Pulmonary artery endothelial cell (primary cell): ENCODE data around the gene GRIN2C. TPM values are rescaled to one million over a fixed set of nuclear protein-coding genes. Genes with fewer than 3 reads are reported as not detected.
"Not testable (repeated sequence)": the region's sequence is repeated elsewhere in the genome, so short reads cannot be mapped to it uniquely, and the experiment has no call there.

Experiments
- DNase-seq: peaks from one replicate; pipeline ENCODE4 v3.0.0-alpha.2; 2011; ENCODE audit warnings: low read depth, low spot score
- total RNA-seq: library from RNA; depleted of rRNA; stranded (reverse); fragments of >200 nt; gene quantifications from 2 replicates; pipeline ENCODE4 v1.2.3, GENCODE V29; 2014

Gene GRIN2C
- total RNA-seq, 1 donor from 2014 or later = 0.07 TPM

DNA sequence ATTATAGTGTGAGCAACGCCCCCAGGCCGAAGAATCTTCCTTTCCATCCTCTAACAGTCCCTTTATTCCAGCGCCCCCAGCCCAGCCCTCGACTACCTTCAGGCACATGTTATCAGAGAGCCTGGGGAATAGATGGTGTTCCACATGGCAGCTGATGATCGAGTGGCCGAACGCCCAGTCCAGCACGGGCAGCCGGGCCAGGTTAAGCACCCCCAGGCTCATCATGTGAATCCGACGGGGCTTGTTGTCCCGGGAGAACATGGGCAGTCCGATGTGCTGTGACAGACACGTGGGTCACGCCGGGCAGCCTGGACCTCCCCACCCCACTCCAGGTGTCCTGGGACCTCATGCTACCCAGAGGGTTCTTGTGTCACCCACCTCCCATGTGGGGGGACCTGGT is 19.6 kb upstream of the GRIN2C start:
- DNase-seq = no peak

DNA sequence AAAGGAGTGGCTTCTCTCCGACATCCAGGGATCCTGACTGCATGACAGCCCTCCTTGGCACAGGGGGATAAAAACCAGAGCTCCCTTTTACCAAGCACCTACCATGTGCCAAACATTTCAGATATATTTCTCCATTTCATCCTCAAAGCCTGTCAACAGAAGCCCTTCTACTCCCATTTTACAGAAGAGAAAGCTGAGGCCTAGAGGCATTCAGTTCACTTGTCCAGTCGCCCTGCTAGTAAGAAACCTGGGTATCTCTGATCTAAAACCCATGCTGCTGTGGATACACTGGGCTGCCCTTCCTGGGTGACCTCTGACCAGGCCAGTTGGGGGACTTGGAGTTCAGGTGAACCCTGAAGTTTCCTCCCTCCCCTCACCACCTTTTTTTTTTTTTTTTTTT is 19.0 kb upstream of the GRIN2C start:
- no peak for DNase-seq

DNA sequence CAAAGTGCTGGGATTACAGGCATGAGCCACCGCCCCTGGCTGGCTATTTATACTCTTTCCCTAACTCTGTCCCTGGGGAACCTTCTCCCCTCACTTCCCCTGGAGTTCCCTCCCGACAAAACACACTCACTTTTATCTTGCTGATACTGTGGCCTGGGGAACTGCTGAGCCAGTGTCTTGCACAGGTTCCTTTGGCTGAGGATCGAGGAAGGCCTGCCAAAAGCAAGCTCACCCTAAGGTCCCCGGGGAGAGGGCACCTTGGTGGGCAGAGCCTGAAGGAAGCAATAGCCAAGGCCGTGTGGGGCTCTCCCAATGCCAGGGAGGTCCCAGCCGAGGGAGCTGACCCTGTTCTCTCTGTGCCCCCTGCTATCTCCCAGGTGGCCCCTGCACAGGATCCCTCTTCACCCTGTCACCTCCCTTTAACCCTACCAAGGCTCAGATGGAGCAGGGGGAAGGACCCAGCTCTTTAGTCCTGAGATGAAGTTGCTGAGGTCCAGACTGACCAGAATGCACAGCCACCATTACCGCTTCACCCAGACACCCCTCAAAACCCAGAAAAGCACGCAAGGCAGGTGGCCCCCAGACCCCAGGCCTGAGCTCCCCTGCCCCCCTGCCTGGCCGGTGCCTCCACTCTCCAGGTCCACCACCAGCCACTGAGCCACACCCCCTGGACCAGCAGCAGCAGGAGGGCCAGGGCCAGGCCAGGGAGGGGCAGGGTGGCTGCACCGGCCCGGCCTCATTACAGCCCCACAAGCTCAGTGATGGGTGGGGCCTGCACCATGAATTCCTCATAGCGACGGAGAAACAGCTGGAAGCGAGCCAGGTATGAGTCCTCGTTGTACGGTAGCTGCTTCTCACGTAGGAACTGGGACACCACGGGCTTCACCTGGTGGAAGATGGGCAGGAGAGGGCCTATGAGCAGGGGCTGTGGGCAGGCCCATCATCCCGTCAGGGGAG is 18.2 kb upstream of the GRIN2C start:
- DNase-seq = no peak

DNA sequence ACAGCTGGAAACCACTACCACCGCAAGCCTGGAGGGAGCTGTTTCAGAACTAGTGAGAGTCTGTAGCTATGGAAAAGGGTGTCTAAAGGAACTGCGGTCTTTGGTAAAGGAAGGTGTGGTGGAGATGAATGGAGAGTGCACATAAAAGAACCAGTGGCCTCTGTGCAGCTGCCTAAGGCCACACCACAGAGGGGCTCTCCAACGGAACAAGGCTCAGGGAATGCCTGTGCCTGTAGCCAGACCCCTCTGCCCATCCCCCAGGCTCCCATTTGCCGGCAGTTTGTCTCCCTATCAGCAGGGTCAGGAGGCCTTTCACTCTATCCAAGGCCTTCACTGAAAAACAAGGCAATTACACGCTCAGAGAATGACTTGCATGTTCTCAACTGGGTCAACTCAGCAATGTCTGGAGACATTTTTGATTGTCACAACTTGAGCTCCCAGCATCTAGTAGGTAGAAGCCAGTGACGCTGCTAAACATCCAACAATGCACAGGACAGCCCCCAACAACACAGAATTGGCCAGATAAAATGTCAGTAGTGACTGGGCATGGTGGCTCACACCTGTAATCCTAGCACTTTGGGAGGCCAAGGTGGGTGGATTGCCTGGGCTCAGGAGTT is 16.4 kb upstream of the GRIN2C start:
- DNase-seq = no peak

DNA sequence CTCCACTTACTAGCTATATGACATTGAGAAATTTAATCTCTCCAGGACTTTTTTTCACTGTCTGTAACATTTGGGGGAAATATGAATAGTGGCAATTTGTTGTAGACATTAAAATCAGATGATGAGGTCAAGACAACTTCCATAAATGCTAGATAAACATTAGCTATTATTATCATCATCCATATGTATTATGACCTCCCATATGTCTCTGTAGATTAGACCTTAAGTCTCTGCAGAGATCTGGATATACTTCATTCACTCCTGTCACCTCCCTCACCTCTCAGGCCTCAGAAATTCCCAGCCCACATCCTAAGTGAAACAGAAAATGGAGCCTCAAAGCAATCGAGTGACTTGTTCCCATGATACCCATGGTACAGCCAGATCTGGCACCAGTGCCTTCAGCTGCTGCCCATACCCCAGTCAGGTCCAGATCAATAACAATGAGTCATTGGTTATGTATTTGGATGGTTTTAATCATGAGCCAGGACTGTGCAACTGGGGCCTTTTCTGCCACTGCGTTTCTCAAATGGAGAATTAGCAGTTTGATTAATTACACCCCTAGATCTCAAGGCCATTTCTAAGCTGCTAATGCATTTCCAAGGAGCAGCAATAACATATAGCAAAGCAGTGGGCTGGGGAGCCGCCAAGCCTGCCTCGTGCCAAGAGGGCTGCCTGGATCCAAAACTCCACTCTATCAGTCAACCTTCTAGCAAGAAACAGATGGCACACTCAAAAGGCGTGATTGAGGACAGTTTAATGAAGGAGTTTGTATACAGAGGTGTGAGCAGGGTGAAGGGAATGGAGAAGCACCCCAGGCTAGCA is 15.7 kb upstream of the GRIN2C start:
- DNase-seq = no peak

DNA sequence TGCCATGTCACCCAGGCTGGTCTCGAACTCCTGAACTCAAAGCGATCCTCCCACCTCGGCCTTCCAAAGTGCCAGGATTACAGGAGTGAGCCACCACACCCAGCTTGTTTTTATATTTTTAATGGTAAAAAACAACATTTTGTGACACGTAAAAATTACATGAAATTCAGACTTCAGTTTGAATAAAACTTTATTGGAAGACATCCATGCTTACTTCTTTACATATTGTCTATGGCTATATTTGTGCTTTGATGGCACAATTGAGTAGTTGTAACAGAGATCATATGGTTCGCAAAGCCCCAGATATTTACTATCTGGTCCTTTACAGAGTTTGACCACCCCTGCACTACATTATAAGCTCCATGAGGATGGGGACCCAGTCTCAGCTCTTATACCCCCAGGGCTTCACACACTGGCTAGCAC is 14.9 kb upstream of the GRIN2C start:
- DNase-seq = no peak

DNA sequence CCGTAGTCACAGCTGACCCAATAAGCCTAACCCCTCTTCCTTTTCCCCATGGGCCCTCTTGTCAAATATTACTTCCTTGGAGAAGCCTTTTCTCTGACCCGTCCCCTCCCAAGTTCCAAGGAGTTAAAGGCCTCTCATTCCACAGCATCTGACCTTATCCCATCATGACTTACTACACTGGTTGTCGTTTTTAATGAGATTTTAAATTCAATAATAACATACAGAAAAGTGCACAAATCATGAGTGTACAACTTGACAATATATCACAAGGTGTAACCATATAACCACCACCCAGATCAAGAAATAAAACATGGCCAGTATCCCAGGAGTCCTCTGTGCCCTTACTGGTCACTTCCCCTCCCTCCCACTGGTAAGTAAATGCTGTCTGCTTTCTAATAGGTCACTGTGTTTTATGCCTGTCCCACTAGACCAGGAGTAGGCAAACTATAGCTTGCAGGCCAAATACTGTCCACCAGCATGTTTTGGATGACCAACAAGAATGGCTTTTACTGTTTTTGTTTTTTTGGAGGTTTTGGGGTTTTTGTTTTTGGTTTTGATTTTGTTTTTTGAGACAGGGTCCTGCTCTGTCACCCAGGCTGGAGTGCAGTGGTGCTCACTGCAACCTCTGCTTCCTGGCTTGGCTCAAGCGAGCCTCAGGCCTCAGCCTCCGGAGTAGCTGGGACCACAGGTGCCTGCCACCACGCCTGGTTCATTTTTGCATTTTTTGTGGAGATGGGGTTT is 14.4 kb upstream of the GRIN2C start:
- no peak for DNase-seq

DNA sequence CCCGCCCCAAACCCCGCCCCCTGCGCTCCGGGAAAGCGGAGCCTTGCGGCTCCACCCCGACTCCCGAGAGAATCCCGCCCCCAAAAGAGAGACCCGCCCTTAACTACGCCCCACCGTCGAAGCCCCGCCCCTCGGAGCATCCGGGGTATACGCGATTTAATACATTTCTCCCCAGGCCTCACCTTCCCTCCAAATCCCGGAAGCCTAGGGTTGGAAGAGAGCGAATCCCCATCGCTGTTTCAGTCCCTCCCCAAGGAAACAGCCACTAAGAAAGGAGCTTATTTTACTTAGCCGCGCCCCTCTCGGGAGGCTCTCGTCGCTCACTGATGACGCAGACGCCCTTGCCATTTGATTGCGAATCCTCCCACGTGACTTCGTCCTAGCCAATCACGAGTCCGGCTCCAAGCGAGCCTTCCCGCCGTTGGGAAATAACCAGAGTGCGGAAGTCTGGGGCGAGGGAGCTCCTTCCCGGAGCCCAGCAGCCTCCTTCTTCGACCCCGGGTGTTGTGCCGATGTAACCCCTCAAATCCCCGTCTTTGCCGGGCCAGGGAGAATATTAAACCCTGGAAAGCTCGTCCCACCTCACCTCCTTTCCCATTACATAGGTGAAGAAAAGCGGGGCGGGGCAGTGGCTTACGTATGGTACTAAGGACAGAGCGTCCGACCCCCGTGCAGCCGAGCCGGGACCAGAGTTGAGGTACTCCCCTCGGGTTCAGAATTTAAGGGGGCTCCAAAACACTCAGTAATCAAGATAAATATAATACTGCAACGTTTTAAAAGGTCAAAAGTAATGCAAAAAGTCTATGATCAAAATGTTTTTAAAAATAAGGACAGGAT is 13.6 kb upstream of the GRIN2C start:
- DNase-seq = peak; percentile 100

DNA sequence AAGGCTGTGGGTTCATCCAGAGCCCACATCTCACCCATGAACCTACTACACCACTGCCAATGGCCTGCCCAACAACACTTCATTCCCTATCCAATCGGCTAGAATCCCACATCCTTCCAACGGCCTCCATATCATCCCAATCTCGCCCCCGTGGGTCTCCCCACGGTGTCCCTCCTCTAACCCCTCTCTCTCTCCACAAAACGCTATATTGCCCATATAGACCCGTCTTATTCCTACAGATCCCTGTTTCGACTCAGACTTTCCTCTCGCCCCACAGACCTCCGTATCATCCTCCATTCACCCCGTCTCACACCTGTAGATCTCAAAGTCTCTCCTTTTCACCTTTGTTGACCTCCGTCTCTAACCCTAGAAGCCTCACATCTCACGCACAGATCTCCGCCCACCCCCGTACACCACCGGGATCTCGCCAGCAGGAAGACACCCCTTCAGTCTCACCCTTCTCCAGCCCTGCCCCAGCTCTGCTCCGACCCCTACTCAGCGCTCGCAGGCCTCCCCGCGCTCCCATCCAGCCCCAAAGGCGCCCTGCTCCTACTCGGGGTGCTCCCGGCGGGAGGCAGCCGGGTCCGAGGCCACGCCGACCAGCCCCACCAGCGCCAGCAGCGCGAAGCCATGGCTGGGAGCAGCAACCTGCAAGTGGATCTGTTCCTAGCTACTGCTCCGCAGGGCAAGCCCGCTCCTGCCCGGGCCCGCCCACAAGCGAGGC is 12.8 kb upstream of the GRIN2C start, which contains the start of gene FDXR:
TSS of gene FDXR (minus strand) at position 682 of the 724 bp plus-strand sequence. CDS start at position 632, 50 bp downstream.
- no peak for DNase-seq

DNA sequence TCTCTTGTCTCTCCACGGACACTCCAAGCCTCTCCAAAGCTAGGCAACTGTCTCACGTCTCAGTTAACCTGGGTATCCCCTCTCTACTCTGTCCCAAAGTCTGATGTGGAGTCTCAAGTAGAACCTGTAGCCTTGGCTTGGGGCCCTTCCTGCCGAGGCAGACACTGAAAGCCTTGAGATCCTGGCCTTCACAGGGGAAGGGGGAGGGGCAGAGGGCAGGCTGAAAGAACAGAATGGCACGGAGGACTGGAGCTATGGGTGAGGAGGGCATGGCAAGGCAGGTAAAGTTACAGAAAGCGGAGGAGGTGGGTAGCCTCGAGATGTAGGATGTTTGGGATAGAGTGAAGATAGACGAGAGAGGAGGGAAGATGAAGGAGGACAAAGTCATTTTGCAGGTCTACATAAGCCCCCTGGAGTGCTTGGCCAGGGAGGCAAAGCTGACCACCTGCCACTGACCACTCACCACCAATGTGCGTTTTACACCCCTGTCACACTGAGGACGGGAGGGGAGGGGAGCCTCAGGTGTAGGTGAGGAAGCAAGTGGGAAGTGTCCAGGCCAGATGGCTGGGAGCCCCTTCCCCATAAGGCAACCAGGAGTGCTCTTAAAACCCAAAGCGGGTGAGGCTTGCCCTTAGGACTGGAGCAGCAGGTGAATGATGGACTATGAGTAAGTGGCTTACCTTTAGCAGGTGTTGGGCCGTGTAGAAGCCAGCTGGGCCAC is 11.8 kb upstream of the GRIN2C start:
- no peak for DNase-seq

DNA sequence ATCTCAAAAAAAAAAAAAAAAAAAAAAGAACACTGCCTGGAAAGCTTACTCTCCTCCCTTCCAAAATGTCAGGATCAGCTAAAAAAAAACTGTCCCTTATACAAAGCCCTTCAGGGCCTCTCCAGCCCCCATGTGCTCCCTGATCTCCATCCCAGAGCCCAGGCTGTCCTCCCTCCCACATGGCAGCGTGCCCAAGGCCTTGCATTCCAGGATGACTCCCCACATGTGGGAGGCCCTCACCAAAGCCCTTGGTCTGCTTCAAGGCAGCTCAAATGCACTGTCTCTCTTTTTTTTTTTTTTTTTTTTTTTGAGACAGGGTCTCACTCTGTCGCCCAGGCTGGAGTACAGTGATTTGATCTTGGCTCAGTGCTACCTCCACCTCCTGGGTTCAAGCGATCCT is 10.8 kb upstream of the GRIN2C start:
- DNase-seq = no peak

DNA sequence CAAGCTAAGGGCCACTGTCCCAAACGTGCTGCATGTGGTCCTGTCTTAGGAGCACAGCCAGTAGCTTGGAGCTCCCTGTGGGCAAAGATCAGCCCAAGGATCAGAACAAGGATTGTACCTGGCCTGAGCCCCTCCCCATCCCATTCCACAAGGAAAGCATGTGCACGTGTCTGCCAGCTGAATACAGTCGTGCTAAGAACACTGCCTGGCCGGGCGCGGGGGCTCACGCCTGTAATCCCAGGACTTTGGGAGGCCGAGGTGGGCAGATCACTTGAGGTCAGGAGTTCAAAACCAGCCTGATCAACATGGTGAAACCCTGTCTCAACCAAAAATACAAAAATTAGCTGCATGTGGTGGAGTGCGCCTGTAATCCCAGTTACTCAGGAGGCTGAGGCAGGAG is 10.3 kb upstream of the GRIN2C start:
- DNase-seq = not testable (repeated sequence)

DNA sequence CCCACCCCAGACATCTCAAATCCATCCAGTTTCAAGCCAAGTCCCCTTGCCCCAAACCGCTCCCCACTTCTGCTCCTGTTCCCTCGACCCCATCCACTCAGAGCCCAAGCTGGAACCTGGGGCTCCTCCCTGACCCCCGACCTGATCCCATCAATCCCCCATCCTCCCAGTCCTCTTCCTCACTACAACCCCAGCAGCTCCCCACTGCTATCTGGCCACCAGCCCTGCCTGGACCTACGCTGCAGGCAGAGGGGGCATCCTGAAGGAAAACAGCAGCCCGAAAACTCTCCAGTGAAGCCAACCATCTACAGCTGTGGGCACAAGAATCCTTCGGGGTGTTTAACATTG is 9.2 kb upstream of the GRIN2C start:
- no peak for DNase-seq

DNA sequence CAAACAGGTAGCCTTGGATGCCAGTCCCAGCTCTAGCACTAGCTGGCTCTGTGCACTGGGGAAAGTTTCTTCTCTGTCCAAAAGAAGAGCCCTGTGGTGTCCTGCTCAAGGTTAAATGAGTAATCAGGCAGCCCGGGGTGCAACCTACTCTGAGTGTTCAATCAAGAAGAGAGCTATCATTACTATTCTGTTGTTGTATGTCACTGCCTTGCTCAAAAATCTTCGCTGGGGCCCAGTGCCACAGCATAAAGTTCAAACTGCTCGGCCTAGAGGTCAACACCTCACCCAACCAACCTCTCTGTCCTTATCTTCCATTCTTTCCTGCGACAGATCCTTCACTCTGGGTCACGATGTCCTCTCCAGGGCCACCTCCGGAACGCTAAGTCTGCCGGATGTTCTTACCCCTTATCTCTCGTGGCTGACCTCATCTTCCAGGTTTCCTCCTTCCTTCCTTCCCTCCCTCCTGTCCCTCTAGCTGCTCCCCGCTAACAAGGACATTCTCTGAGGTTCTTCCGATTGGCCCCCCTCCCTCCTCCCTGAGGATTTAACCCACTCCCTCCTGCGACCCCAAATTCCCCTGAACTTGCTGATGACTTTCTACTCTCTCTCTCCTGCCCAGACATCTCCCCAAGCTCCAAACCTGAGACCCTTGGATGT is 8.7 kb upstream of the GRIN2C start:
- DNase-seq = no peak

DNA sequence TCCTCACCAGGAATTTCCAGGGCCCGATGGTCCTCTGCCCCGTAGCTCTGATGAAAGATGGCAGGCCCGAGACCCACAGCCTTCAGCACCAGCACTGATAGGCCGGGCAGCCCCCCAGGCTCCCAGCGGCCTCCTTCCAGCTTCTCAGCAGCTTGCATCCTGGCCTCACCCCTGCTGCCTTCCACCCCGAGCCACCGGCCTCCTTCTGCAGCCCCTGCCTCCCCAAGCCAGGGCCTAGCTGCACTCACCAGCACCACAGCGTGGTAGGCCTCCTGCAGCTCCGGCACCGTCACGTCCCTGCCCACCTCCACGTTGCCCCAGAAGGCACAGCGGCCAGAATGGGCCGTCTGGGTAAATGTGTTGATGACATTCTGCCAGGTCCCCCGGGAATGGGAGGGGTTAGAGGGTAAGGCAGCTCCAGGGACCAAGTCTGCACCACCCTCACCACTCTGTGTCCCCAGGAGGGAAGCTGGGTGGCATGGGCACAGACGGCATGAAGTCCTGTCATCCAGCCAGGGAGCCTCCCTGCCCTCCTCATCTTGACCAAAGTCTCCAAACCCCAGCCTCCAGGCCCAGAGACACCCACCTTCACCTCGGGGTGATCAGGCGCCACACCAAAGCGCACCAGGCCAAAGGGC is 6.6 kb upstream of the GRIN2C start:
- DNase-seq = no peak

DNA sequence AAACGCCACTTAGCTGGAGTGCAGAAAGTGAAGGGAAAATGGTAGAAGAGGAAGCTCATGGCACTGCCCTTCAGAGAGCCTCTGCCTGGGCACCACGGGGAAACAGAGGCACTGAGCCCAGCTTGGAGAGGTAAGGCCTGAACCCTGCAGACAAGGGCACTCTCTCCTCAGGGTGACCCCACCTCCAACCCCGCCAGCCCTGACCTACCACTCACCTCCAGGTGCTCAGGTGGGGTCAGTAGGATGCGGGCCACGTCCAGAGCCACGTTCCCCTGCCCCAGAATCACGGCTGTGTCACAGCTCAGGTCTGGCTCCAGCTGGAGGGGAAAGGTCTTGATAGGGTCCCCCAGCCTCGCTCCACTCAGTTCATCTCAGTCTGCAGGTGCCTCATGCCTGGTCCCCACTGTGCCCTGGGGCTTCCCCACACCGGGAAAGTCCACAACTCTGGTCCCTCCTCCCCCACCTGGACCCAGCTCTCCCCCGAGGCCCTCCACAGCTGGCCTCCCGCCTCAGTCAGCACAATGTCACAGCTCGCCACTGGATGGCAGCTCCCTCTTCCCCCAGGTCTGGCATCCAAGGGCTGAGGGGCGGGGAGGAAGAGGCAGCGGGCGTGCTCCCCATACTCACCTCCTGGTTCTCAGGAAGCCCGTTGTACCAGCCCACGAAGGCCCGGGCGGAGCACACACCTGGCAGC is 6.0 kb upstream of the GRIN2C start:
- no peak for DNase-seq

DNA sequence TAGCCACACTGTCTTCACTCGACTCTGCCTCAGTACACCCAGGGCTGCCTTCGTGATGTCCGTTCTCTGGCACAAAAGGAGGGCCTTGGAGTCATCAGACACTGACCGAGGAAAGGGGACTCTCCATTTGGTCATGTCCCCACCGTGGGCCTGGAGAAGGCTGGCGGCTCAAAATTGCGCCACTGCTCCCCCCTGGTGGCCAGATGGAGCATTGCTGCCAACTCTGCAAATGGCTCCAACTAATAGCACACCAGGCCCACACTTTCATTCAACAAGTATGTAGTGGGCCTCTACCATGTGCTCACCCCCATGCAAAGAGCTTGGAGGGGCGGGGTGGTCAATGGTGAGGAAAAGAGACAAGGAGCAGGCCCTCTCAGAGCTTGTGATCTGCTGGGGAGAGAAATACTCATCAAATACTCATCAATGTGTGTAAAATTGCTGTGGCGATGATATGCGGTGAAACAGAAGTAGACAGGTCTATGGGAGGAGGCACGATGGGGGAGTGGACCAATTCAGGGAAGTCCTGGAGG is 5.2 kb upstream of the GRIN2C start:
- no peak for DNase-seq
